ENCODE results near the gene ZNF24. TPM values are rescaled to one million over a fixed set of nuclear protein-coding genes. Genes with fewer than 3 reads are reported as not detected.

ZNF24 gene
- total RNA-seq, 1 donor from 2014 or later, result 84.8 TPM

DNA sequence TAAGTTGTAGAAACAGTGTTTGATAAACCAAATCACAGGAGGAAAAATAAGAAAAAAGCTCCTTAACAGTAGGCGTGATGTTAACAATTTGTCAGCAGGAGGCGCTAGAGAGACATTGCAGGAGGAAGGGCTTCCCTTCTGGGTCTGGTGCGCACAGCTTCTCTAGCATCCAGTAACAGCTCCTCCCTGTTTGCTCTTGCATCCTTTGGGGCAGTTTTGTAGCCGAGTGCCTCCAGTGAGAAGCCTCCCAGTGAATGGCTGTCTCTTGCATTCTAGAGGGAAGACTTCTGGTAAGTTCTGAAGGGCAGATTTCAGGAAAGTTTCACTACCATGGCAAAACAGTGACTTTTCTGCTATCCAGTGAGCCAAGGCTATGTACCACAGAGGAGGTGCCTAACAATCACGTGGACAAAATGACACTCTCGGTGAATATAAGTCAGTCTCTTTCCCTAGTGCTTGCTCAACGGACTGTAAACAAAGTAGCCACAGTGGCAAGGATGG, 42.4 kb upstream of the ZNF24 start:
- Histone ChIP-seq H3K4me1 (no peaks in the 10 kb centered on the region), H4K20me1 (ENCODE audit: low read depth) (no peaks in the 10 kb centered on the region)

GRCh38 chr18:35383136-35383535, 38.9 kb upstream of the ZNF24 start:
- peaks cover 2% of the 10 kb centered on the region for H3K9me3 Mint-ChIP-seq
- H3K4me3 Mint-ChIP-seq, result no peak overlapping the region
- TF ChIP-seq EZH2phosphoT487 (IDR thresholded peaks at IDR 0.05) (no peak), EZH2 (IDR thresholded peaks at IDR 0.05) (no peak), CTCF (IDR thresholded peaks at IDR 0.05) (no peak)
- Histone ChIP-seq H3K4me2 (no peak overlapping the region), H2AFZ (replicated peaks) (no peak overlapping the region), H3K4me1 (no peaks in the 10 kb centered on the region), H3K9ac (no peak overlapping the region), H3K27me3 (peaks cover 19% of the 10 kb centered on the region), H3K36me3 (no peaks in the 10 kb centered on the region), H3K27ac (no peak overlapping the region), H3K79me2 (ENCODE audit: low read depth) (no peaks in the 10 kb centered on the region), H3F3A (ENCODE audit: low read depth) (no peaks in the 10 kb centered on the region), H4K20me1 (ENCODE audit: low read depth) (no peaks in the 10 kb centered on the region), H3K4me3 (no peak overlapping the region), H3K9me3 (ENCODE audit: low read depth) (no peaks in the 10 kb centered on the region)
- peaks cover 4% of the 10 kb centered on the region for H3K27me3 Mint-ChIP-seq (ENCODE audit: insufficient read depth, low read depth)
- no peak for DNase-seq (ENCODE audit: low spot score)
- H3K36me3 Mint-ChIP-seq, result no peaks in the 10 kb centered on the region
- no peak overlapping the region for H3K27ac Mint-ChIP-seq
- H3K4me1 Mint-ChIP-seq, result no peaks in the 10 kb centered on the region

More for the DNA sequence above, 42.4 kb upstream of the ZNF24 start:
- Mint-ChIP-seq H3K27ac (no peak overlapping the region), H3K27me3 (ENCODE audit: insufficient read depth, low read depth) (peaks cover 4% of the 10 kb centered on the region), H3K4me3 (no peak overlapping the region), H3K4me1 (no peaks in the 10 kb centered on the region), H3K9me3 (peaks cover 2% of the 10 kb centered on the region), H3K36me3 (no peaks in the 10 kb centered on the region)
- Histone ChIP-seq H3K27ac (no peak overlapping the region), H2AFZ (replicated peaks) (peak overlapping the region; percentile 87), H3K27me3 (no peaks in the 10 kb centered on the region), H3F3A (ENCODE audit: low read depth) (no peaks in the 10 kb centered on the region), H3K9ac (no peak overlapping the region), H3K79me2 (ENCODE audit: low read depth) (no peaks in the 10 kb centered on the region), H3K9me3 (ENCODE audit: low read depth) (no peaks in the 10 kb centered on the region), H3K4me2 (no peak overlapping the region), H3K4me3 (no peak overlapping the region), H3K36me3 (no peaks in the 10 kb centered on the region)
- peak; percentile 90 for DNase-seq (ENCODE audit: low spot score)
- TF ChIP-seq EZH2phosphoT487 (IDR thresholded peaks at IDR 0.05) (no peak), EZH2 (IDR thresholded peaks at IDR 0.05) (no peak), CTCF (IDR thresholded peaks at IDR 0.05) (peak; percentile 96)

GRCh38 chr18:35379421-35379820, 35.2 kb upstream of the ZNF24 start:
- Histone ChIP-seq H3K4me3 (no peak overlapping the region), H3K4me2 (no peak overlapping the region), H3K27ac (no peak overlapping the region), H3K9ac (no peak overlapping the region), H3K4me1 (no peaks in the 10 kb centered on the region), H2AFZ (replicated peaks) (no peak overlapping the region), H3K79me2 (ENCODE audit: low read depth) (no peaks in the 10 kb centered on the region), H4K20me1 (ENCODE audit: low read depth) (no peaks in the 10 kb centered on the region), H3F3A (ENCODE audit: low read depth) (peaks cover 8% of the 10 kb centered on the region), H3K9me3 (ENCODE audit: low read depth) (no peaks in the 10 kb centered on the region), H3K27me3 (peaks cover 33% of the 10 kb centered on the region), H3K36me3 (no peaks in the 10 kb centered on the region)
- no peak overlapping the region for H3K27ac Mint-ChIP-seq
- peaks cover 10% of the 10 kb centered on the region for H3K4me1 Mint-ChIP-seq
- peaks cover 2% of the 10 kb centered on the region for H3K9me3 Mint-ChIP-seq
- H3K36me3 Mint-ChIP-seq, result no peaks in the 10 kb centered on the region
- no peak for TF ChIP-seq EZH2 (IDR thresholded peaks at IDR 0.05)
- TF ChIP-seq EZH2phosphoT487 (IDR thresholded peaks at IDR 0.05), result no peak
- TF ChIP-seq CTCF (IDR thresholded peaks at IDR 0.05), result no peak
- DNase-seq (ENCODE audit: low spot score), result no peak
- no peak overlapping the region for H3K4me3 Mint-ChIP-seq
- peaks cover 7% of the 10 kb centered on the region for H3K27me3 Mint-ChIP-seq (ENCODE audit: insufficient read depth, low read depth)

Data from neural progenitor cell (in vitro differentiated cells).